MM.1S (cell line): ENCODE measurements around the gene BANK1.

Source experiments
- DNase-seq: peaks from one replicate; pipeline ENCODE4 v3.0.0-alpha.2; 2015
- H2AFZ ChIP-seq: fragments of 300-600 bp; sonication (generic); 2 replicates; pipeline ENCODE4 v1.6.0; 2016; ENCODE audit warnings: antibody characterized with exemption, low read length
- H3F3A ChIP-seq: fragments of 300-600 bp; sonication (generic); 2 replicates; pipeline ENCODE4 v1.6.1; 2016; ENCODE audit warnings: mild to moderate bottlenecking, antibody characterized with exemption, low read length, moderate library complexity, mixed read lengths; ENCODE audit not compliant: insufficient read depth
- H3K27ac ChIP-seq: fragments of 300-600 bp; sonication (generic); 2 replicates; pipeline ENCODE4 v1.5.1; 2016; ENCODE audit warnings: mild to moderate bottlenecking, low read length
- H3K27me3 ChIP-seq: fragments of 300-600 bp; sonication (generic); replicated peaks from 2 replicates; pipeline ENCODE4 v1.6.0; 2016; ENCODE audit warnings: low read length; ENCODE audit not compliant: insufficient read depth
- H3K36me3 ChIP-seq: fragments of 300-600 bp; sonication (generic); replicated peaks from 2 replicates; pipeline ENCODE4 v1.6.1; 2016; ENCODE audit warnings: mild to moderate bottlenecking, low read length, mixed read lengths; ENCODE audit not compliant: insufficient read depth
- H3K4me1 ChIP-seq: fragments of 300-600 bp; sonication (generic); 2 replicates; pipeline ENCODE4 v1.6.1; 2016; ENCODE audit warnings: low read length, mixed read lengths
- H3K4me2 ChIP-seq: fragments of 300-600 bp; sonication (generic); 2 replicates; pipeline ENCODE4 v1.6.0; 2016; ENCODE audit warnings: low read depth, low read length
- H3K4me3 ChIP-seq: fragments of 300-600 bp; sonication (generic); 2 replicates; pipeline ENCODE4 v1.5.1; 2016; ENCODE audit warnings: low read length, mixed read lengths
- H3K79me2 ChIP-seq: fragments of 300-600 bp; sonication (generic); 2 replicates; pipeline ENCODE4 v1.6.1; 2016; ENCODE audit warnings: mixed run types, low read length, mixed read lengths
- H3K9ac ChIP-seq: fragments of 300-600 bp; sonication (generic); 2 replicates; pipeline ENCODE4 v1.6.1; 2016; ENCODE audit warnings: low read length, mixed read lengths
- H3K9me2 ChIP-seq: fragments of 300-600 bp; sonication (generic); replicated peaks from 2 replicates; pipeline ENCODE4 v1.6.1; 2016; ENCODE audit warnings: mild to moderate bottlenecking, low read length, mixed read lengths; ENCODE audit not compliant: insufficient read depth
- H3K9me3 ChIP-seq: fragments of 300-600 bp; sonication (generic); replicated peaks from 2 replicates; pipeline ENCODE4 v1.6.1; 2016; ENCODE audit warnings: mild to moderate bottlenecking, low read length, mixed read lengths; ENCODE audit not compliant: insufficient read depth
- H4K20me1 ChIP-seq: fragments of 300-600 bp; sonication (generic); 2 replicates; pipeline ENCODE4 v1.6.1; 2016; ENCODE audit warnings: mild to moderate bottlenecking, low read length, moderate library complexity, mixed read lengths; ENCODE audit not compliant: insufficient read depth
- CTCF ChIP-seq: fragments of 300-600 bp; sonication (generic); IDR thresholded peaks from 2 replicates; pipeline ENCODE4 v1.5.1; 2016; ENCODE audit warnings: antibody characterized with exemption, low read length, mixed read lengths
- EZH2 ChIP-seq: fragments of 300-600 bp; sonication (generic); optimal IDR thresholded peaks from 2 replicates; pipeline ENCODE3; 2017; ENCODE audit warnings: low read depth, mild to moderate bottlenecking, antibody characterized with exemption, low read length, mixed read lengths
- EZH2phosphoT487 ChIP-seq: fragments of 300-600 bp; sonication (generic); IDR thresholded peaks from 2 replicates; pipeline ENCODE4 v1.6.1; 2018; ENCODE audit warnings: antibody characterized with exemption, low read length

BANK1 gene

DNA sequence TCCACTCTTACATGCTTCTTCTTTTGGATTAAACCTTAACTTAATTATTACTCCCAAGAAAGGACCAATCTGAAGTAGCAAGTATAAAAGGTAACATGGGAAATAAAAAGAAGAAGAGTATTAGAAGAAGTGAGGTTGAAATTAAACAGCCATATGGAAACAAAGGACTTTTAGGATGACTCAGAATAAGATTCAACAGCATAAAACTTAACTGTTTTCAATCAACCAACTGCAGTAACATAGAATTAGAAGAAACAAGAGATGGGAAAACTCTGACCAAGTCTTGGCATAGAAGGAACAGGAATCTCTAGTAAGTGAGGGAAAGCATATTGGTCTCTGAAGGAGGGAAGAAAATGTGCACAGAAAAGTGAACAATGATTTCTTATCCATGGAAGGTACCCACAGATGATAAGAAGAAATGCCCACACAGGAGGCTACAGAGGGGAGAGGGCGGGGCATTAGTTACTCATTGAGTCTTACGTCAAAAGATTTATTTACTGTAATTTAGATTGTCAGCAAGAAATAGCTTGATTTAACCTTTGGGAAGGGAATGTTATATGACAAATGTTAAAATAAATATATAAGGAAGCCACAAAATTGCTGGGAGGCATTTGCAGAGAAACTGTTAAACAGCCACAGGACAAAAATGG, 177.3 kb downstream of the BANK1 start:
- Histone ChIP-seq H3K4me3 (no peak overlapping the region), H3K9me2 (no peaks in the 10 kb centered on the region), H2AFZ (no peak overlapping the region), H3K4me1 (peaks cover 6% of the 10 kb centered on the region; the same call in 1 of the 2 replicates), H3K27me3 (no peaks in the 10 kb centered on the region), H3K4me2 (no peak overlapping the region), H3K27ac (no peak overlapping the region), H3K79me2 (no peaks in the 10 kb centered on the region), H4K20me1 (no peaks in the 10 kb centered on the region), H3F3A (no peaks in the 10 kb centered on the region), H3K9ac (no peak overlapping the region), H3K36me3 (no peaks in the 10 kb centered on the region), H3K9me3 (no peaks in the 10 kb centered on the region)
- no peak for DNase-seq
- TF ChIP-seq EZH2 (no peak), CTCF (no peak), EZH2phosphoT487 (no peak)

- Histone ChIP-seq H3K79me2 (no peaks in the 10 kb centered on the region), H3K4me1 (peaks cover 6% of the 10 kb centered on the region; the same call in 1 of the 2 replicates), H2AFZ (no peak overlapping the region), H3F3A (no peaks in the 10 kb centered on the region), H3K4me2 (no peak overlapping the region), H3K4me3 (no peak overlapping the region), H3K9me3 (no peaks in the 10 kb centered on the region), H3K27me3 (no peaks in the 10 kb centered on the region), H3K9ac (no peak overlapping the region), H4K20me1 (no peaks in the 10 kb centered on the region), H3K9me2 (no peaks in the 10 kb centered on the region), H3K36me3 (no peaks in the 10 kb centered on the region), H3K27ac (no peak overlapping the region)
- no peak for DNase-seq
- no peak for TF ChIP-seq EZH2phosphoT487
- TF ChIP-seq EZH2: no peak
- no peak for TF ChIP-seq CTCF
Measured at GRCh38 chr4:101968364-101968763, 177.8 kb downstream of the BANK1 start.

GRCh38 chr4:101969965-101970364, 179.4 kb downstream of the BANK1 start:
- Histone ChIP-seq H3K4me3 (no peak overlapping the region), H2AFZ (no peak overlapping the region), H3K27ac (no peak overlapping the region), H3K4me2 (no peak overlapping the region), H3K9me2 (no peaks in the 10 kb centered on the region), H3K4me1 (peaks cover 6% of the 10 kb centered on the region; the same call in 1 of the 2 replicates), H3K9ac (no peak overlapping the region), H4K20me1 (no peaks in the 10 kb centered on the region), H3K36me3 (no peaks in the 10 kb centered on the region), H3F3A (no peaks in the 10 kb centered on the region), H3K27me3 (no peaks in the 10 kb centered on the region), H3K9me3 (no peaks in the 10 kb centered on the region), H3K79me2 (no peaks in the 10 kb centered on the region)
- TF ChIP-seq EZH2phosphoT487: no peak
- TF ChIP-seq CTCF: no peak
- TF ChIP-seq EZH2: no peak
- DNase-seq: no peak
